HL-60 (cell line): ENCODE measurements around the gene CNGA4.

ENCODE experiments used
- GABPA ChIP-seq: IDR thresholded peaks from 2 replicates; pipeline ENCODE4 v1.6.1; 2012; ENCODE audit warnings: low read depth
- POLR2AphosphoS5 ChIP-seq: IDR thresholded peaks from 2 replicates; pipeline ENCODE4 v1.6.1; 2012; ENCODE audit warnings: low read depth
- REST ChIP-seq: IDR thresholded peaks from 2 replicates; pipeline ENCODE4 v1.6.1; 2012; ENCODE audit warnings: low read depth; ENCODE audit not compliant: insufficient replicate concordance
- TF ChIP-seq, protein P1 (sequence below): IDR thresholded peaks from one replicate; pipeline ENCODE4 v1.5.1; 2011; ENCODE audit warnings: low read length, control low read depth, inconsistent platforms; ENCODE audit not compliant: insufficient read depth

- no peak for TF ChIP-seq POLR2AphosphoS5
- TF ChIP-seq, protein P1, sequence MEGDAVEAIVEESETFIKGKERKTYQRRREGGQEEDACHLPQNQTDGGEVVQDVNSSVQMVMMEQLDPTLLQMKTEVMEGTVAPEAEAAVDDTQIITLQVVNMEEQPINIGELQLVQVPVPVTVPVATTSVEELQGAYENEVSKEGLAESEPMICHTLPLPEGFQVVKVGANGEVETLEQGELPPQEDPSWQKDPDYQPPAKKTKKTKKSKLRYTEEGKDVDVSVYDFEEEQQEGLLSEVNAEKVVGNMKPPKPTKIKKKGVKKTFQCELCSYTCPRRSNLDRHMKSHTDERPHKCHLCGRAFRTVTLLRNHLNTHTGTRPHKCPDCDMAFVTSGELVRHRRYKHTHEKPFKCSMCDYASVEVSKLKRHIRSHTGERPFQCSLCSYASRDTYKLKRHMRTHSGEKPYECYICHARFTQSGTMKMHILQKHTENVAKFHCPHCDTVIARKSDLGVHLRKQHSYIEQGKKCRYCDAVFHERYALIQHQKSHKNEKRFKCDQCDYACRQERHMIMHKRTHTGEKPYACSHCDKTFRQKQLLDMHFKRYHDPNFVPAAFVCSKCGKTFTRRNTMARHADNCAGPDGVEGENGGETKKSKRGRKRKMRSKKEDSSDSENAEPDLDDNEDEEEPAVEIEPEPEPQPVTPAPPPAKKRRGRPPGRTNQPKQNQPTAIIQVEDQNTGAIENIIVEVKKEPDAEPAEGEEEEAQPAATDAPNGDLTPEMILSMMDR: no peak
- no peak for TF ChIP-seq REST
- no peak for TF ChIP-seq GABPA
Observed at GRCh38 chr11:6283453-6284023, 44.6 kb downstream of the CNGA4 start.
